HG03097 (cell line): Measurements from ENCODE around the gene CXCL8.
"Not testable (repeated sequence)": the region's sequence is repeated elsewhere in the genome, so short reads cannot be mapped to it uniquely, and the experiment has no call there.

Experiments used
- ATAC-seq: cut with Tn5 transposase; IDR thresholded peaks from one replicate; pipeline ENCODE4 v1.9.1; 2021; ENCODE audit not compliant: unreplicated experiment, low FRiP score

CXCL8 gene

GRCh38 chr4:73742490-73743160, 2.3 kb downstream of the CXCL8 start:
- ATAC-seq, result no peak

GRCh38 chr4:73743281-73743680, 2.9 kb downstream of the CXCL8 start:
- ATAC-seq, result no peak

DNA sequence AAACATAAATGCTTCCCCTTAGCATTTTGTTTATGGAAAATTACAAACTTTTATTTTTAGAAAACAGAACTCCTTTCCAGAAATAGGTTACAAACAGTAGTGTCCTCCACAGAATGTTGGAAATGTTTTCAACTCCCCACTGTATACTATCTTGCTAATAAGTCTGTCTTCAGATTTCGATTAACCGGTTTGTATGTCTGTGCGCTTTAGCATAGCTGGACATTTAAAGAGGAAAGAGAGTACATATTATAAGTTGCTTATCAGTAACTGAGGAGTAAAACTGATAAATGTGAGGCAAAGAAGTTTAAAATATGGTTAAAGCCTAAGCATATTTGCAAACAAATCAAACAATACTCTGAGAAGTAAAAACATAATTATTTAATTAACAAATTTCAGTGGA, 3.4 kb downstream of the CXCL8 start:
- no peak for ATAC-seq

DNA sequence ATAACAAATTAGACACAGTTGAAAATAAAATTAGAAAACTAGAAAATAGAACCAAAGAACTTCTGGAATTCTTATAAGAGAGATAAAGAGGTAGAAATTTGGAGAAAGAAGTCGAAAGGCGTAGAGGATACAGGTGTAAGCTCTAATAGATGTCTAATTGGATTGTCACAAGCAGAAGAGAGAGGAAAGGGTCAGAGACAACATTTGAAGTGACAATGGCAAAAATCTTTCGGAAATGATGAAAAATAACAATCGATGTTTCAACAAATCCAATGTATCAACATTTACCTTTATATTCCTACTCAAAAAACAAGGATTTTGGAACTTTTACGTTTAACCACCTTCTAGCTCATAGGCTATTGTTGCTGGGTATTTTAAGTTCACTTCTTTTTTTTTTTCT, 3.8 kb downstream of the CXCL8 start:
- ATAC-seq, result no peak

DNA sequence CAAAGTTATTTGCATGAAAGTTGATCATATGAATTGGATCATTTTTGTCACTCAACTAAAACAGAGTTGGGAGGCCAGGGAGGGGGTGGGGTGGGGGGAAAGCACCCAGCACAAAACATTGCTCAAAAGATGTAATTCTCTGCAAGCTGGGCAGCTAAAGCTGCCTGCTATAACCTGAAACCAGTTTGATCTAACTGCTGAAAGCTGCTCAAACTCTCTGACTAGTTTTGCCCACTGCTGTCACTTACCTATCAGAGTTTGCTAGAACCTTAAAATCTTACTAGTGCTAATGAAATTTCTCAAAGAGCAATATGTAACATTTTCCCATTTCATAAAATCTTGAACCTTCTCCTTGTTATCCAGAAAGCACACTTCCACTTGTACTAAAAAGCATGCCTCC, 10.4 kb downstream of the CXCL8 start:
- no peak for ATAC-seq

- no peak for ATAC-seq
Observed at GRCh38 chr4:73751166-73751565, 10.8 kb downstream of the CXCL8 start.

GRCh38 chr4:73751830-73752229, 11.5 kb downstream of the CXCL8 start:
- ATAC-seq, result no peak

GRCh38 chr4:73752424-73752823, 12.1 kb downstream of the CXCL8 start:
- no peak for ATAC-seq

DNA sequence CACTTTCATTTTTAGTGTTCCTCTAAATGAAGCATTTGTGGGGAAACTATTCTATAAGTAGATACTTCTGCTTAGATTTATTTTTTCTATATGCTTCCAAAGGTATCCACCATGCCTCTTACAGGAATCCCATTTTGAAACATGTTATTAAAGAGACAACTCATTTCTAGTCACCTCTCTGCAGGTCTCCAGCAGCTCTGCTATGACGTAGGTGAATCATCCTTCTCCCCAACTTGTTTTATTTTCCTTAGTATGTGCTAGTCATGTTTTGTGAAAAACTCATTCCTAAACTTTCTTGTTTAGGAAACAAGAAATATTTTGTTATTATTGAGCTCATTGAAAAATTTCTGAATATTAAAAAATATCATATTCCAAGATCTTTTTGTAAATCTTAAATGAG, 12.8 kb downstream of the CXCL8 start:
- no peak for ATAC-seq

DNA sequence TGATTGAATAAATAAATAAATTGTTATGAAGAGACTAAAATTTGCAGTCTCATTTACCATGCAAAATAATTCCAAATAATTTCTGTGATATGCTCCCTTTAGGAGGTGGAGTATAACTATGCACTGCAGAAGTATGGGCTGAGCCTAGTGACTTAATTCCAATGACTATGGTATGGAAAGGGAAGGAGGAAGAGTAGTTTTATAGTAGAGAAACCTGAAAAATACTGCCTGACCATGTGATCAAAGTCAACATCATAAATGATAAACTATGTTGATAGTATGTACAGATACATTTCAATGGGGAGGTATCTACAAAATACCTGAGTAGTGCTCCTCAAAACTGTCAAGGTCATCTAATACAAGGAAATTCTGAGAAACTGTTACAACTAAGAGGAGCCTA, 14.6 kb downstream of the CXCL8 start:
- no peak for ATAC-seq

DNA sequence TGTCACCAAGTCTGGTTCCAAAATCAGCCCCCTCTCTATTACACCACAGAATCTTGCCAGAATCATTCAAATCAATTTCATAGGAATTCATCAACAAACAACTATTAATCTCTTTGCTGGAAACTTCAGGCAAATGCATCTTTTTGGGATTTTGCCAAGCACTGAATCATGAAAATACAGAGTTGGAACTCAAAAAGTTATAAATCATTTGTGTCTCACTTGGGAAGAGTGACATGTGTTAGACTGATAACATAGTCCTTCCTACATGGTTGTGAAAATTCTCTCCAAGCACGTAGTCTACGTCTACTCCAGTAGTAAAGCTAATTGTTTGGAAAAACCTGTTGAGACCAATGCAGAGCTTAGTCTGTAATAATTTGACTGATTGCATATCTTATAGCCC, 19.0 kb downstream of the CXCL8 start:
- ATAC-seq, result no peak

GRCh38 chr4:73761856-73762255, 21.5 kb downstream of the CXCL8 start:
- ATAC-seq, result no peak

GRCh38 chr4:73762409-73762808, 22.0 kb downstream of the CXCL8 start:
- no peak for ATAC-seq

DNA sequence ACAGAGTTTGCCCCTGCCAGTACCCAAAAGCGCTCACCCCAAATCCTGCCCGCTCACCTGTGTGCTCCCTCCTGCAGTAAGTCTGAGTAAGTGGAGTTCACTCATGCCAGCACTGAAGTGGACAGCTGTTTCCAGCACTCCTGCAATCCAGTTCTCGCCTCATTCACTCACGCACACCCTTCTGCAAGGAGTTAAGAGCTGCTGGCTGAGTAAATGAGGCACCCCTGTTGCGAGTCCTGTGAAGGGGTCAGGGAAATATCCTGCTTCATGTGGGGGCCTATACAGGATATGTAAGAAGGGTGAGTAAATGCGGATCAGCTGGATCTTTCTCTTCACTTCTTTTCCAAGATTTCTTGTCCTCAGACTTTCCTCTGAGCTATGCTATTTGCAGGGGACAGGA, 23.5 kb downstream of the CXCL8 start:
- no peak for ATAC-seq

- ATAC-seq, result no peak
Observed at GRCh38 chr4:73764513-73764912, 24.1 kb downstream of the CXCL8 start.

GRCh38 chr4:73765296-73765695, 24.9 kb downstream of the CXCL8 start:
- no peak for ATAC-seq

GRCh38 chr4:73770917-73771316, 30.5 kb downstream of the CXCL8 start:
- ATAC-seq, result no peak

DNA sequence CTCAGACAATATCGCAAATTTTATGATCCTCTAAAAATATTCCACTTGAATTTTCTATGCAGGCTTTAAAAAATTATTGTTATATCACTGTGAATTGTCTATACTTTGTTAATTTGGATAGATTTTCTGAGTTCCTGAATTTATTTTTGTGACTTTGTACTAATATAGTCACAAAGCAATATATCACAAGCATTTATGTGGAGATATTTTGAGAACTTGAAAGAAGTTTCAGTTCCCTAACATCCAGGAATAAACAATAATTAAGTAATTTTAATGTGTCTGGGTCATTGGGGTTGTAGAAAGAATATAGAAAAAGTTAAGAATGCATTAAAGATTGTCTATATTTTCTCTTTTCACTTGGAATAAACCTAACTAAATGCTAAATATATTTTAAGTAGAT, 32.0 kb downstream of the CXCL8 start:
- ATAC-seq, result no peak

DNA sequence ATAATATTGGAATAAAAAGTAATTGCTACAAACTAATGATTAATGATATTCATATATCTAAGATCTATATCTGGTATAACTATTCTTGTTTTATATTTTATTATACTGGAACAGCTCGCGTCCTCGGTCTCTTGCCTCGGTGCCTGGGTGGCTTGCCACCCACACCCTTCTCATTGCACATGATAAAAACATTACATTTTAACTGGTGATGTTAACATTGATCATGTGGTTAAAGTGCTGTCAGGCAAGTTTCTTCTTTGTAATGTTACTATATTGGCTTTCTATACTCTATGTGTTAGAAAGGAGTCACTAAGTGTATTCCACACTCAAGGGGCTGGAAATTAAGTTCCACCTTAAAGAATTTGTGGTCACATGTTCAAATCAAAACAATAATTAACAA, 34.0 kb downstream of the CXCL8 start:
- not testable (repeated sequence) for ATAC-seq

DNA sequence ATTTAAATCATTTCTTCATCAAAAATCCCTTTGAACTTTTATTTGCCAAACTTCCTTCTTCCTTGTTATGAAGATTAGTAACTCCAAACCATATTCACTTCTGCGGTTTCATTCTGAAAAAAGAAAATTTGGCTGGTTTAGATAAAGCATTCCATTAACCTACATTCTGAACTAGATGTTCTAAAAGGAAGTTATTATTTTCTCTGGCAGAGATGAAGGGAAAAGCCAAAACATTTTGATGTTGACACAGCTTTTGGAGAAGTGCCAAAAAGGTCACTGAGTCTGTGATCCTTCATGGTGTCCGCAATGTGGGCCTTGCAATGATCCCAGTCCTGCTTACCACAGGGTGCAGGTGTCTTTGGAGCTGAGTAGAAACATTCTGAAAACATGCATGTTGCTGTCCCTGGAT, 36.0 kb downstream of the CXCL8 start:
- no peak for ATAC-seq

DNA sequence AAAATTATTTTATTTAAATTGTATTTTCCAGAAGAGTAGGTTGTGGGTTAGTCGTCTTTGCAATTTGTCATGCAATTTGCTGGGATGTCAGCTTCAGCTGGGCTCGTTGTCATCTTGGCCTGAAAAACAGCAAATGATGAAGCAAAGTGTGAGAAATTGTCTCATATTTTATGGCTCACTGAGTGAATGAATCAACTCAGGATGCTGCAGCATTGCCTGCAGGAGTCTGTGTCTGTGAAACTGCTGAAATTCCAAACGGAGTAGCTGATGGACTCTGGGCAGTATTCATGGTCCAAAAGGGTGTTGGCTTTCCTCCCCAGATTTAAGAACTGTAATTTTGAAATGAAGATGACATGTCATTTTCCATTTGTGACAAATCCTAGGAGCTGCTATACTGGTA, 37.2 kb downstream of the CXCL8 start:
- no peak for ATAC-seq

DNA sequence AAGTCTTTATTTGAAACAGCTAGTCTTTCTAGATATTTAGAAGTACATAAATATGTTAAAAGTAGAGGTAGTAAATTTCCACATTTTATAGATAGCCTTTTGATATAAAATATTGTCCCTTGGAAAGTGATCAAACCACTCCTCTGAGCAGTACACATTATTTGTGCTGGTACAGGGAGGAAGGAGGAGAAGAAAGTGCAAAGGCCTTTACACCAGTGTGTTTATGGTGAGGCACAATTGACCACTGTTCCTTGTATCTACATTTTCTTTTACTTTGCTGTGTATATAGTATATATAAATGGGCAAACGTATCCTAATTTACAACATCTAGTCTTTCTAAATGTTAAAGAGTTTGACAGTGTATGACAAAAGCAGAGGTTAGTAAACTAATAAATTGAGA, 39.9 kb downstream of the CXCL8 start:
- no peak for ATAC-seq

- no peak for ATAC-seq
Observed at GRCh38 chr4:73780834-73781233, 40.5 kb downstream of the CXCL8 start.
